HepG2 (cell line): ENCODE data around the gene C6orf62. TPM values are rescaled to one million over a fixed set of nuclear protein-coding genes. Genes with fewer than 3 reads are reported as not detected.

Experiments
- ATAC-seq: fragments of 200-7000 bp; cut with Tn5 transposase; 3 replicates; pipeline ENCODE4 v1.9.1; 2020; ENCODE audit warnings: mild to moderate bottlenecking, moderate library complexity
- Bru-seq: library from RNA; stranded (reverse); fragments of 400-500 nt; gene quantifications from one replicate; lab custom pipeline; 2021; lab: Mats Ljungman, UMichigan
- BruChase-seq, 2 experiments: library from RNA; stranded (reverse); fragments of 400-500 nt; gene quantifications; one replicate each; lab custom pipeline; 2021; lab: Mats Ljungman, UMichigan
- BruUV-seq: library from RNA; stranded (reverse); fragments of 400-500 nt; replicated peaks from 2 replicates; lab custom pipeline; 2021; lab: Mats Ljungman, UMichigan
- CTCF ChIA-PET: fragments of 300-600 bp; formaldehyde crosslinking; extraction: SDS; loops from one replicate; lab custom pipeline; 2021; ENCODE audit warnings: low total read pairs, inconsistent platforms, low intra/inter-chr PET ratio; lab: Yijun Ruan, JAX
- POLR2A ChIA-PET: fragments of 350-600 bp; sonication (Branson Sonifier 250); formaldehyde crosslinking; loops from one replicate; lab custom pipeline; 2020; ENCODE audit warnings: antibody characterized with exemption, inconsistent platforms; lab: Yijun Ruan, JAX
- DNase-seq: peaks from one replicate; pipeline ENCODE4 v3.0.0-alpha.2; 2015; ENCODE audit warnings: low spot score
- FAIRE-seq: peaks from 3 replicates; lab custom pipeline; 2011; peaks lifted over from hg19 to GRCh38; lab: Jason Lieb, UNC
- H2AFZ ChIP-seq: one replicate; pipeline ENCODE4 v1.6.1; 2011; ENCODE audit warnings: low read length, inconsistent platforms
- H3K27ac ChIP-seq: fragments of 300-600 bp; 3 replicates; pipeline ENCODE4 v1.8.0; 2011; ENCODE audit warnings: mixed run types, mild to moderate bottlenecking, mixed read lengths, low read length, inconsistent platforms; ENCODE audit not compliant: insufficient read depth; ENCODE audit errors: extremely low read length
- H3K27me3 ChIP-seq, 2 experiments: fragments of 200-600 bp in 1 of 2; 2 replicates in 1 of 2; 3 replicates in 1 of 2; pipeline versions ENCODE4 v1.6.0 to v1.8.0; 2011; ENCODE audit warnings: low read length in 2 of 2, mild to moderate bottlenecking in 2 of 2, moderate library complexity in 2 of 2, inconsistent platforms in 1 of 2; ENCODE audit not compliant: insufficient read depth in 2 of 2, control insufficient read depth in 1 of 2
- H3K36me3 ChIP-seq, 2 experiments: fragments of 200-600 bp in 1 of 2; replicated peaks in 1 of 2; 2 replicates in 1 of 2; 3 replicates in 1 of 2; pipeline versions ENCODE4 v1.5.1 to v1.8.0; 2011; ENCODE audit warnings: low read length in 2 of 2, inconsistent platforms in 1 of 2; ENCODE audit not compliant: insufficient read depth in 2 of 2, control insufficient read depth in 1 of 2
- H3K4me1 ChIP-seq: 2 replicates; pipeline ENCODE4 v1.5.1; 2012; ENCODE audit warnings: low read length, inconsistent platforms; ENCODE audit not compliant: insufficient read depth
- H3K4me2 ChIP-seq: 2 replicates; pipeline ENCODE4 v1.6.0; 2011; ENCODE audit warnings: low read depth, low read length, inconsistent platforms
- H3K4me3 ChIP-seq, 3 experiments: fragments of 200-600 bp in 1 of 3; sonication (generic), shearing (Covaris generic) in 1 of 3; replicated peaks in 1 of 3; 2 replicates each; pipeline ENCODE4 v1.5.1; 2011 to 2016; ENCODE audit warnings: low read length in 3 of 3, inconsistent platforms in 2 of 3, low read depth in 2 of 3, mild to moderate bottlenecking in 2 of 3, control low read depth in 1 of 3, mixed read lengths in 1 of 3; ENCODE audit not compliant: insufficient read depth in 1 of 3
- H3K79me2 ChIP-seq: one replicate; pipeline ENCODE4 v1.6.1; 2011; ENCODE audit warnings: low read length, inconsistent platforms; ENCODE audit not compliant: insufficient read depth
- H3K9ac ChIP-seq: 2 replicates; pipeline ENCODE4 v1.6.0; 2011; ENCODE audit warnings: mild to moderate bottlenecking, low read depth, low read length, inconsistent platforms; ENCODE audit not compliant: insufficient read depth
- H3K9me3 ChIP-seq: 2 replicates; pipeline ENCODE4 v1.5.1; 2012; ENCODE audit warnings: mild to moderate bottlenecking, low read length
- H4K20me1 ChIP-seq: 2 replicates; pipeline ENCODE4 v1.6.0; 2011; ENCODE audit warnings: inconsistent platforms, mild to moderate bottlenecking, low read length, moderate library complexity; ENCODE audit not compliant: insufficient read depth
- ASH2L ChIP-seq: fragments of 300-600, 200-600 bp; sonication (generic); IDR thresholded peaks from 2 replicates; pipeline ENCODE4 v1.7.0; 2017; ENCODE audit warnings: low read depth, mild to moderate bottlenecking, moderate library complexity, mixed read lengths, low read length; ENCODE audit not compliant: insufficient read length
- CHD2 ChIP-seq: IDR thresholded peaks from 2 replicates; pipeline ENCODE4 v1.6.1; 2011; ENCODE audit warnings: low read depth, low read length, improper control_type of control experiment
- ELF3 ChIP-seq: IDR thresholded peaks from 2 replicates; pipeline ENCODE4 v1.6.1; 2016; ENCODE audit warnings: missing genetic modification reagents, missing compliant biosample characterization
- NFYC ChIP-seq: IDR thresholded peaks from 2 replicates; pipeline ENCODE4 v1.6.1; 2016; ENCODE audit warnings: missing genetic modification reagents, missing compliant biosample characterization
- POLR2G ChIP-seq: fragments of 200-400 bp; formaldehyde crosslinking; IDR thresholded peaks from 2 replicates; pipeline ENCODE4 v1.6.1; 2018; ENCODE audit warnings: mild to moderate bottlenecking, low read depth, low read length, moderate library complexity
- SAP130 ChIP-seq: IDR thresholded peaks from 2 replicates; pipeline ENCODE4 v1.6.1; 2016; ENCODE audit warnings: low read depth
- SMARCE1 ChIP-seq: fragments of 450-650 bp; IDR thresholded peaks from 2 replicates; pipeline ENCODE4 v1.6.1; 2017; ENCODE audit warnings: borderline replicate concordance
- ZC3H4 ChIP-seq: sonication (generic); formaldehyde crosslinking; IDR thresholded peaks from 2 replicates; pipeline ENCODE4 v1.4.0; 2020; ENCODE audit warnings: missing genetic modification reagents, borderline replicate concordance
- WGBS: methylation state at CpG from one replicate; pipeline ENCODE4 v1.1.6; 2017; ENCODE audit warnings: low lambda C conversion rate; 5-methylcytosine and 5-hydroxymethylcytosine counted together
- in situ Hi-C: cut with HindIII; loops from 2 replicates; pipeline ENCODE4 v1.10.0; 2017; ENCODE audit warnings: low pct_unique_long_range_greater_than_20kb; ENCODE audit not compliant: extremely low pct_ligation_motif_present
- intact Hi-C: fragments of 100-400 bp; cut with micrococcal nuclease; formaldehyde crosslinking; loops from one replicate; pipeline ENCODE4 v1.10.0; 2022; ENCODE audit not compliant: unreplicated experiment
- long read RNA-seq, 2 experiments: library from RNA in 1 of 2; library from polyadenylated mRNA in 1 of 2; stranded (forward) in 1 of 2; unstranded in 1 of 2; transcript quantifications; one replicate each; pipeline ENCODE4 v2.0.0, GENCODE V29; 2019 to 2022
- polyA minus RNA-seq, 3 experiments: library from RNA; depleted of rRNA, polyadenylated mRNA; stranded (reverse); fragments of >200 nt; gene quantifications; 2 replicates each; pipeline ENCODE4 v1.2.3, GENCODE V29; 2011; ENCODE audit warnings: low replicate concordance in 1 of 3
- polyA plus RNA-seq, 8 experiments: library from polyadenylated mRNA; depleted of rRNA in 3 of 8; stranded (reverse) in 7 of 8; unstranded in 1 of 8; fragments of >200 nt; fragmentation: Illumina TruSeq in 4 of 8; extraction: Trizol in 4 of 8; gene quantifications; 2 replicates each; pipeline versions ENCODE4 v1.2.1 to v1.2.3, GENCODE V29; 2011 to 2016; ENCODE audit warnings: low read depth in 4 of 8, missing spikeins in 1 of 8, mixed read lengths in 1 of 8; ENCODE audit not compliant: insufficient read depth in 1 of 8
- total RNA-seq, 5 experiments: library from RNA; depleted of rRNA; stranded (reverse); fragments of >200 nt; fragmentation: Illumina TruSeq; extraction: Trizol; gene quantifications; 2 replicates each; pipeline ENCODE4 v1.2.3, GENCODE V29; 2016; ENCODE audit warnings: low read depth in 1 of 5
- TF ChIP-seq, protein P1 (sequence below): sonication (generic); formaldehyde crosslinking; IDR thresholded peaks from 2 replicates; pipeline ENCODE4 v1.5.0; 2020; ENCODE audit warnings: missing genetic modification reagents
- TF ChIP-seq, protein P2 (sequence below), 2 experiments: sonication (generic) in 1 of 2; formaldehyde crosslinking in 1 of 2; IDR thresholded peaks; 2 replicates each; pipeline versions ENCODE4 v1.5.1 to v1.6.1; 2011 to 2020; ENCODE audit warnings: borderline replicate concordance in 1 of 2, low read depth in 1 of 2, low read length in 1 of 2, mild to moderate bottlenecking in 1 of 2, missing genetic modification reagents in 1 of 2, moderate library complexity in 1 of 2

C6orf62 gene
- total RNA-seq (2016; rRNA removed; fragmentation: Illumina TruSeq; extraction: Trizol) (90.4 and 135 TPM in 2 replicates), polyA plus RNA-seq (2011; rRNA removed) (54.8 and 55.6 TPM in 2 replicates), polyA minus RNA-seq (2011; rRNA and poly(A)+ RNA removed; ENCODE audit: low replicate concordance) (48.0 and 61.4 TPM in 2 replicates), Bru-seq, nascent RNA (percentile 99 among the genes with signal in this experiment), BruChase-seq, experiment 1, labeled RNA remaining after a 6-hour chase (percentile 98 among the genes with signal in this experiment), BruChase-seq, experiment 2, labeled RNA remaining after a 2-hour chase (percentile 99 among the genes with signal in this experiment)
- 24.8 and 26.7 TPM in 2 replicates for total RNA-seq (2016; cell fraction: cytosol; rRNA removed; fragmentation: Illumina TruSeq; extraction: Trizol; ENCODE audit: low read depth)
- total RNA-seq (2016; cell fraction: insoluble cytoplasmic fraction; rRNA removed; fragmentation: Illumina TruSeq; extraction: Trizol): 89.3 and 123 TPM in 2 replicates
- 130 and 133 TPM in 2 replicates for total RNA-seq (2016; cell fraction: membrane; rRNA removed; fragmentation: Illumina TruSeq; extraction: Trizol)
- 66.3 and 75.0 TPM in 2 replicates for total RNA-seq (2016; cell fraction: nucleus; rRNA removed; fragmentation: Illumina TruSeq; extraction: Trizol)
- polyA plus RNA-seq (2011; cell fraction: cytosol; rRNA removed): 18.8 and 39.1 TPM in 2 replicates
- polyA plus RNA-seq (2011; cell fraction: nucleus; rRNA removed): 24.8 and 28.1 TPM in 2 replicates
- 49.0 and 57.3 TPM in 2 replicates for polyA plus RNA-seq (2012)
- 13.5 and 14.0 TPM in 2 replicates for polyA plus RNA-seq (2016; cell fraction: cytosol; fragmentation: Illumina TruSeq; extraction: Trizol; ENCODE audit: low read depth)
- polyA plus RNA-seq (2016; cell fraction: insoluble cytoplasmic fraction; fragmentation: Illumina TruSeq; extraction: Trizol; ENCODE audit: low read depth): 91.3 and 99.8 TPM in 2 replicates
- polyA plus RNA-seq (2016; cell fraction: membrane; fragmentation: Illumina TruSeq; extraction: Trizol; ENCODE audit: low read depth): 58.3 and 65.2 TPM in 2 replicates
- polyA plus RNA-seq (2016; cell fraction: nucleus; fragmentation: Illumina TruSeq; extraction: Trizol; ENCODE audit: insufficient read depth, low read depth): 80.5 and 88.9 TPM in 2 replicates
- 47.3 and 69.6 TPM in 2 replicates for polyA minus RNA-seq (2011; cell fraction: cytosol; rRNA and poly(A)+ RNA removed)
- 76.8 and 83.0 TPM in 2 replicates for polyA minus RNA-seq (2011; cell fraction: nucleus; rRNA and poly(A)+ RNA removed)
- long read RNA-seq, experiment 1, full-length matches to known transcripts: 234 of 288 reads
- long read RNA-seq, experiment 1, partial matches to known transcripts: 8 of 288 reads
- long read RNA-seq, experiment 1, other reads (novel, unspliced or antisense): 46 of 288 reads
- long read RNA-seq, experiment 2, full-length matches to known transcripts: 34 of 104 reads
- long read RNA-seq, experiment 2, partial matches to known transcripts: 1 of 104 reads
- long read RNA-seq, experiment 2, other reads (novel, unspliced or antisense): 69 of 104 reads

DNA sequence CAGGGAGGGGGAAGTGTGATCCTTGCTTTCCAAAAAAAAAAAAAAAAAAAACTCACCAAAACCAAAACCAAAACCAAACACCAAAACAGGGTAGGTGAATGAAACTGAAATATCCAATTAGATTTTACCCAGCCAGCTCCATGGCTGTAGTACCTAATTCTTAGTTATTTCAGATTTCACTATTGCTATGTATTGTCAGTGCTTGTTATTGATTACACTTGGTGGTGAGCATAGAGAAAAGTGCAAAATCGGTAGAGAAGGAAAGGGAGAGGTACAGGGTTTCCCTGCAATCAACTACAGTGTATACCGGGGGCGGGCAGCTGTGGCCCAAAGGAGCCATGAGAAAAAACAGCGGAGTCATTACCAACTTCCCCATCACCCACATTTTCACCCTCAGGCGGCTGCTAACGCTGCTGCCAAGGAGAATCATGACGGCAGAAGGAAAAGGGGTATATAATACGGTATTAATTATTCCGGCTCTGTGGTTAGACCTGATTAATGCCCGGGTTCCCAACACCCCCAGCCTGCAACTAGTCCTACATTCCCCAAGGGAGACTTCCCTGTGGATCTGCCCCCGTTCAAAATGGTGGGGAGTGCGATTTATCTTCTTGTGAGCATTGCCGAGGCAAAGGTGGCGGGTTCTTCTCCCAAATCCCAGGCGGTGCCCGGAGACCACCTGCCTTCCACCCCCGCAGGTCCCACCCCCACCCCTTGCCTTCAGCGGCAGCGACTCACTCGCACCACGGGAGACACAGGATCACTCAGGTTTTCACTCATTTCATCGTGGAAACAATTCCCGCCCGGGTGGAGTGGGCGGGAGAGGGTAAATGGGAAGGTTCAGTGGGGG, at the start of gene C6orf62:
TSS of gene C6orf62 (minus strand) at position 30 of the 847 bp plus-strand sequence. CDS start 486 bp downstream, outside the sequence.
- ChIA-PET CTCF (no interaction called here), POLR2A (interaction anchor here (0.6 to 3.5 kb wide), 8 partner anchors 11 to 1314 kb away, joined by 3 to 20 read pairs (median 7); partner anchors contain the start of genes ACOT13, GMNN and TDP2)
- DNase-seq: no peak
- Histone ChIP-seq H2AFZ (no peak within 1 kb of the TSS), H3K27me3 (no peaks in the 10 kb centered on the region; a peak in 1 of 5 replicates), H3K36me3 (peaks cover 5 to 22% of the 10 kb centered on the region in 2 experiments), H3K4me2 (peak within 1 kb of the TSS; percentile 95), H3K9ac (peak within 1 kb of the TSS; percentile 99), H4K20me1 (peaks cover 50% of the 10 kb centered on the region), H3K4me1 (peaks cover 49% of the 10 kb centered on the region), H3K27ac (peak within 1 kb of the TSS; percentile 94), H3K4me3 (peak within 1 kb of the TSS; percentile 90 to 99 (median 97)), H3K9me3 (no peaks in the 10 kb centered on the region), H3K79me2 (peaks cover 61% of the 10 kb centered on the region)
- no peak for ATAC-seq
- intact Hi-C loops (no loop called here), in situ Hi-C loops (loop anchor here (5.0 kb wide), 1 partner anchor 58 kb away; no protein-coding TSS in a partner anchor)
- under 1% methylated on average over 25 of the region's 25 CpGs for WGBS
- TSS peak; percentile 65 for BruUV-seq
- no peak for FAIRE-seq
- TF ChIP-seq ASH2L (peak; percentile 76), SAP130 (peak; percentile 46), CHD2 (no peak), ZC3H4 (CRISPR knock-in tag) (0 out of 2 replicates have a peak, but pooled peaks have one; percentile 28), NFYC (CRISPR knock-in tag) (no peak), ELF3 (CRISPR knock-in tag) (no peak), POLR2G (peak; percentile 47; the same call in 1 of the 2 replicates), SMARCE1 (no peak)
- TF ChIP-seq, protein P1, sequence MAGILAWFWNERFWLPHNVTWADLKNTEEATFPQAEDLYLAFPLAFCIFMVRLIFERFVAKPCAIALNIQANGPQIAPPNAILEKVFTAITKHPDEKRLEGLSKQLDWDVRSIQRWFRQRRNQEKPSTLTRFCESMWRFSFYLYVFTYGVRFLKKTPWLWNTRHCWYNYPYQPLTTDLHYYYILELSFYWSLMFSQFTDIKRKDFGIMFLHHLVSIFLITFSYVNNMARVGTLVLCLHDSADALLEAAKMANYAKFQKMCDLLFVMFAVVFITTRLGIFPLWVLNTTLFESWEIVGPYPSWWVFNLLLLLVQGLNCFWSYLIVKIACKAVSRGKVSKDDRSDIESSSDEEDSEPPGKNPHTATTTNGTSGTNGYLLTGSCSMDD (CRISPR knock-in tag): no peak
- TF ChIP-seq, protein P2, sequence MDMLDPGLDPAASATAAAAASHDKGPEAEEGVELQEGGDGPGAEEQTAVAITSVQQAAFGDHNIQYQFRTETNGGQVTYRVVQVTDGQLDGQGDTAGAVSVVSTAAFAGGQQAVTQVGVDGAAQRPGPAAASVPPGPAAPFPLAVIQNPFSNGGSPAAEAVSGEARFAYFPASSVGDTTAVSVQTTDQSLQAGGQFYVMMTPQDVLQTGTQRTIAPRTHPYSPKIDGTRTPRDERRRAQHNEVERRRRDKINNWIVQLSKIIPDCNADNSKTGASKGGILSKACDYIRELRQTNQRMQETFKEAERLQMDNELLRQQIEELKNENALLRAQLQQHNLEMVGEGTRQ (IDR thresholded peaks at IDR 0.05; ENCODE audit: low read depth, low read length): no peak
- TF ChIP-seq, protein P2 (CRISPR knock-in tag; IDR thresholded peaks at IDR 0.05; ENCODE audit: borderline replicate concordance): no peak
